Skeletal muscle satellite cell (primary cell): Measurements from ENCODE around the gene CLDND1.

Source experiments
- H3K27me3 ChIP-seq: 2 replicates; pipeline ENCODE4 v1.7.0; 2013; ENCODE audit warnings: low read length; ENCODE audit not compliant: control insufficient read depth, insufficient read depth
- H3K36me3 ChIP-seq: 2 replicates; pipeline ENCODE4 v1.7.0; 2013; ENCODE audit warnings: mild to moderate bottlenecking, control low read depth, low read length; ENCODE audit not compliant: insufficient read depth
- H3K4me1 ChIP-seq: 2 replicates; pipeline ENCODE4 v1.7.0; 2013; ENCODE audit warnings: low read length; ENCODE audit not compliant: control insufficient read depth, insufficient read depth
- H3K4me2 ChIP-seq: 2 replicates; pipeline ENCODE4 v1.7.0; 2013; ENCODE audit warnings: mild to moderate bottlenecking, low read length
- H3K4me3 ChIP-seq: 2 replicates; pipeline ENCODE4 v1.7.0; 2013; ENCODE audit warnings: low read length
- H3K9ac ChIP-seq: 2 replicates; pipeline ENCODE4 v1.7.0; 2013; ENCODE audit warnings: mild to moderate bottlenecking, low read depth, low read length, moderate library complexity
- H3K9me3 ChIP-seq: replicated peaks from 2 replicates; pipeline ENCODE4 v1.7.0; 2013; ENCODE audit warnings: mild to moderate bottlenecking, control low read depth, low read length

CLDND1 gene

DNA sequence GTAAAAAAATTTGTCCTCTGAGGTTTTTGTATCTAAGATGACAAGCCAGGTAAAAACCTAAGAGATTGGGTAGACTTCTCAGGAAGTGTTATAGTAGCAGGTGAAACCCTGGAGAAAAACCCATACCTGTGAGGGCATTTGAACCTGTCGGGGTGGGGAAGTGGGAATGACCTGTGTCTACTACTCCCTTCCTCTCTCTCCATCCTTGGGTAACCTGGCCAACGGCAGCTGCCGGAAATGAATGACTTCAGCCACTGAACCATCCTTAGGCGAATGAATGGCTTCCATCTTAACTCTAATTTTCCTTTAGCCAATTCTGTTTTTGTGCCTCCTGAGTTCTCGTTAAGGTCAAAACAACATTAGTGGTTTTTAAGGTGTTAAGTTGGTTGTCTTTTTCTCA, 25.8 kb upstream of the CLDND1 start:
- Histone ChIP-seq H3K27me3 (peaks cover 59% of the 10 kb centered on the region), H3K4me2 (no peak overlapping the region), H3K9ac (no peak overlapping the region), H3K9me3 (no peaks in the 10 kb centered on the region), H3K4me1 (no peaks in the 10 kb centered on the region), H3K36me3 (no peaks in the 10 kb centered on the region), H3K4me3 (no peak overlapping the region)

DNA sequence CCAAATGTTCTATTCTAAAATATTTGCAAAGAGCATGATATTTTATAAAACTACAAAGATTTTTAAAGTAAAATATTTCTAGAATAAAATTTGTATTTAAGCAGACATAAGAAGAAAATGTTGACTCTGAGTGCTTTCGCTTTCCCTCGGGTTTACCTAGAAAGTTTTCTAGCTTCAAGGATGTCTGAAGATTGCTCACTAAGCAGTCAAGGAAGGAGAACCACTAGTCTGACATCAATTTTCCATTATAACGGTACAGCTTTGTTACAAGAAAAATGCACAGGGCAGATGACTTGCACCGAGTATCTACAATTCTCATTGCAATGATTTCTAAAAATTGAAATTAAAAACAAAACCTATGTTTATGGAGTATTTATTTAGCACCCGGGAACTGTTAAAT, 23.2 kb upstream of the CLDND1 start:
- no peak overlapping the region for H3K9ac ChIP-seq
- no peaks in the 10 kb centered on the region for H3K4me1 ChIP-seq
- peaks cover 38% of the 10 kb centered on the region for H3K27me3 ChIP-seq
- no peaks in the 10 kb centered on the region for H3K36me3 ChIP-seq
- no peak overlapping the region for H3K4me3 ChIP-seq
- H3K4me2 ChIP-seq = no peak overlapping the region
- H3K9me3 ChIP-seq = no peaks in the 10 kb centered on the region

DNA sequence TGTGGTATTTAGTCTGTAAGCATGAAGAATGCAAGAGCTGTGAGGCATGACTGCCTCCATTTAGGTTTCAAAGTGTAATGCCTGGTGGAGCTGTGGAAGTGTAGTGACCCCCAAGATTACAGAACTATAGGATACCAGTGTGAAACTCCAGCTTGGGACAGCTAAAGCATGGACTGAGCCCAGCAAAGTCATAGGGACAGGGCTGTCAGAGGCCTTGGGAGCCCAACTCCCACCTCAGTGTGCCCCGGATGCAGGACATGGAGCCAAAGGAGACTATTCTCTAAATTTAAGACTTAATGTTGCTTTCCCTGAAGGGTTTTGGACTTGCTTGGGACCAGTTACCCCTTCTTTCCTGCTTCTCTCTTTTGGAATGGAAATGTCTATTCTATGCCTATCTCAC, 19.9 kb upstream of the CLDND1 start:
- H3K4me1 ChIP-seq = no peaks in the 10 kb centered on the region
- H3K9ac ChIP-seq = no peak overlapping the region
- no peak overlapping the region for H3K4me3 ChIP-seq
- H3K4me2 ChIP-seq = no peak overlapping the region
- no peaks in the 10 kb centered on the region for H3K36me3 ChIP-seq
- peaks cover 20% of the 10 kb centered on the region for H3K27me3 ChIP-seq
- no peaks in the 10 kb centered on the region for H3K9me3 ChIP-seq

DNA sequence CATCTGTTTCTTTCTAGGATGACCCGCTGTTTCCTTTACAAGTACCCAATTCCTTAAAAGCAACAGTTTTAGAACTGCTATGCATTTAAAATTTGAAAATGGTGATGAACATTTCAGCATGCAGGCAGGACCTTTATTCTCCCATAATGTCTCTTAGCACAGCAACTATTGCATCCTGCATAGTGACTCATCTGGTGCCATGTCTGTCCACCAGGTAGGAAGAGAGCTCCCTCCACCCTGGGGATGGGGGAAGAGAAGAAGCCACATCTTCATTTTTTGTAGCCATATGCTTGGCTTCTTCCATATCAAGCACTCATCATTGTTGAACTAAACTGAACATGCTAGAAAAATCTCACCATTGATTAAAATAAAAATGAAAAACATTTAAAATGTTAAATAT, 19.0 kb upstream of the CLDND1 start:
- Histone ChIP-seq H3K27me3 (peaks cover 20% of the 10 kb centered on the region), H3K9ac (no peak overlapping the region), H3K9me3 (no peaks in the 10 kb centered on the region), H3K4me1 (no peaks in the 10 kb centered on the region), H3K4me3 (no peak overlapping the region), H3K4me2 (no peak overlapping the region), H3K36me3 (no peaks in the 10 kb centered on the region)

DNA sequence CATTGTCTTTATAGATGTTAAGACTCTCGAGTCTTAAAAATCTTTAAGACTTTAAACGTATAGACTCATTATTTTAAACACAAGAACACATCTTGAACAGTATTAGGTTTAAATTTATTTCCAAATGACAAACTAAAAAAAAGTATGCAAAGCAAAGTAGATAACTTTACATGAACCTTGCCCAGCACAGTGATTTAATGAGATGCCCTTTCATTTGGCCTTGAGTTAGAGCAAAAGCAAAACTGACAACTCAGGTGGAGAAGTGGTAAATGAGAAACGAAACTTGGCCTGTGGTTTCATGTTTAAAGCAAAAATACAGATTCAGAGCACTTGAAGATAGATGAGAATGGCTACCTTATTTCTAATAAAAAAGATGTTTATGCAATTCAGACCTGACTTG, 17.6 kb upstream of the CLDND1 start:
- Histone ChIP-seq H3K9me3 (no peaks in the 10 kb centered on the region), H3K4me2 (no peak overlapping the region), H3K4me1 (no peaks in the 10 kb centered on the region), H3K9ac (no peak overlapping the region), H3K36me3 (no peaks in the 10 kb centered on the region), H3K4me3 (no peak overlapping the region), H3K27me3 (peaks cover 12% of the 10 kb centered on the region)

DNA sequence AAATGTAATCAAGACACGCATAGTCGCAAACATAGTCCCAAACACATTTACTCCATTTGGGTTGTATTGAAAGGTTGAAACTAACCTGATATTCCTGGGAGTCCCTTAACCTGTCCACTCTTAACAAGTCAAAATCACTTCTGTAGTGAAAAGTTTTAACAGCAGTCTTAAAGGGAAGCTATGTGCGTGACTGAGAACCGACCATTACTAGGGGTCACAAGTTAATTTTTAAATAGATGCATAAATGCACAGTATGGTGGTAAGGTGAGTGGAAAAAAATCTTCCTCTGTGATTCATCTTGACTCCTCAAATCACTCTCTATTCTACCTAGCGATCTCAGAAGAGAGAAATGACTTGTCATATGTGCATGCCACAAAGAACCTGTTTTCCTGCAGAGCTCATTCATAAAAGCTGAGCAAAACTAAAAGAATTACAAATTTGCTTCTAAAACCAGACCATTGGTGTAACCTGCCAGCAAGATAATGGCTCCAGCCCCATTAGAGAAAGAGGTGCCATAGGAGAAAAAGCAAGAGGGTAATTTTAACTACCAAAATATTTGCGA, 13.8 kb upstream of the CLDND1 start:
- no peak overlapping the region for H3K4me3 ChIP-seq

DNA sequence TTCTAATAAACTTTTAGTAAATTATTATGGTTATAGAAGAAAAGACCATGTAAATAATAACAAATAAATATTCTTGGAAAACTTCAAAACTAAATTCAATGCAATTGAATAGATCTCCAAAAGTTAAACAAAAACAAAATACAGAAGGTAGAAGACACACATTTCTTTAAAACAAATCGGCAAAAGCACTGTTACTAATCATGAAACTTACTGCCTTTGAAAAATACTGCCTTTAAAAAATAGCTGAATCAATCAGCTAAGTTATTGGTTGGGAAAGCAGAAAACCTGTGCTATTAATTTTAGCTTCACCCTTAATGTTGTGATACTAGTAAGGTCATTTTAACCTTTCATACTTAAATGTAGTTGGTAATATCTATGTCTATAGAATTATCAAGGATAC, 12.0 kb upstream of the CLDND1 start:
- Histone ChIP-seq H3K9me3 (no peaks in the 10 kb centered on the region), H3K36me3 (no peaks in the 10 kb centered on the region), H3K9ac (no peak overlapping the region), H3K4me3 (no peak overlapping the region), H3K4me2 (no peak overlapping the region), H3K27me3 (peaks cover 38% of the 10 kb centered on the region), H3K4me1 (no peaks in the 10 kb centered on the region)

More for the DNA sequence above, 13.8 kb upstream of the CLDND1 start:
- Histone ChIP-seq H3K4me1 (no peaks in the 10 kb centered on the region), H3K9me3 (no peaks in the 10 kb centered on the region), H3K9ac (no peak overlapping the region), H3K36me3 (no peaks in the 10 kb centered on the region), H3K27me3 (peaks cover 20% of the 10 kb centered on the region), H3K4me2 (no peak overlapping the region)

DNA sequence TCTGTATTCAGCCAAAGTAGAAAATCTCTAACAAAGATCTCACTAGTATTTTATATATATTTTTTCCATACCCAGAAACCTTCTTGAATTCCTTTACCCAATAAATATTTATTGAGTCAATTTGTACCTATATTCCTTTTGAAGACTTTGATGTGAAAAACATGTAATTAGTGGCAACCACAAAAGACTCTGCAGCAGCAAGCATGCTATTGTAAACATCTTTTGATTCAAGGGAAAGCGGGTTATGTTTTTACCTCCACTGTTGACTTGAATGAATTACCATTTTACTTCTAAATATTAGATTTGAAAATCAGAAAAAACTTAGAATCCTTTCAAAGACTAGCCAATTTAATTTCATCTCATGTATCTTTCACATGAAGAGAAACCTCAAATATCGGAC, 11.5 kb upstream of the CLDND1 start:
- Histone ChIP-seq H3K36me3 (no peaks in the 10 kb centered on the region), H3K4me2 (no peak overlapping the region), H3K9ac (no peak overlapping the region), H3K4me1 (no peaks in the 10 kb centered on the region), H3K4me3 (no peak overlapping the region), H3K9me3 (no peaks in the 10 kb centered on the region), H3K27me3 (peaks cover 38% of the 10 kb centered on the region)

DNA sequence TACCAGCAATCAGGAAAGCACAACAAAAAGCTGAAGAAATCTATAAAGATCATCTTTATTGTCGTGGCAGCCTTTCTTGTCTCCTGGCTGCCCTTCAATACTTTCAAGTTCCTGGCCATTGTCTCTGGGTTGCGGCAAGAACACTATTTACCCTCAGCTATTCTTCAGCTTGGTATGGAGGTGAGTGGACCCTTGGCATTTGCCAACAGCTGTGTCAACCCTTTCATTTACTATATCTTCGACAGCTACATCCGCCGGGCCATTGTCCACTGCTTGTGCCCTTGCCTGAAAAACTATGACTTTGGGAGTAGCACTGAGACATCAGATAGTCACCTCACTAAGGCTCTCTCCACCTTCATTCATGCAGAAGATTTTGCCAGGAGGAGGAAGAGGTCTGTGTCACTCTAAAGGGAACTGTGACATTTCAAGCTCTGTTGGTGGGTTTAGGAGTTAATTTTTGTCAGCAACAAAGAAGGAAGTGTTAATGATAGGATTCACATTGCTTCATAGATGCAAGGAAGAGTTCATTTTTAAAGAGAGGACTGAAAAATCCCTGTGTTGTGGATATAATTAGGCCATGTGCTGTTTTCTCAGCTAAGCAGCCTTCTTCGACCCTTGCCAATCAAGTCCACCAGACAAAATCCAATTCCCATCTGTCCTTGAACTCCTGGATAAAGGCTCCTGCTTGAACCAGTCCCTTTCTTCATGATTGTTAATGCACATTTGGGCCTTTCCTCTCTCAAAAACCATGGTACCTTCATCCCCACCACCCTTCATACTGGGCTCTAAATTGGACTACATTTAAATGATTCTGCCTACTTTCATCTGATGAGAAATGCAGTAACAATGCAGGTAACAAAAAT, 10.2 kb upstream of the CLDND1 start:
- no peak overlapping the region for H3K4me3 ChIP-seq
- H3K4me1 ChIP-seq = no peaks in the 10 kb centered on the region
- peaks cover 41% of the 10 kb centered on the region for H3K27me3 ChIP-seq
- no peak overlapping the region for H3K9ac ChIP-seq
- no peak overlapping the region for H3K4me2 ChIP-seq
- H3K9me3 ChIP-seq = no peaks in the 10 kb centered on the region
- H3K36me3 ChIP-seq = no peaks in the 10 kb centered on the region

DNA sequence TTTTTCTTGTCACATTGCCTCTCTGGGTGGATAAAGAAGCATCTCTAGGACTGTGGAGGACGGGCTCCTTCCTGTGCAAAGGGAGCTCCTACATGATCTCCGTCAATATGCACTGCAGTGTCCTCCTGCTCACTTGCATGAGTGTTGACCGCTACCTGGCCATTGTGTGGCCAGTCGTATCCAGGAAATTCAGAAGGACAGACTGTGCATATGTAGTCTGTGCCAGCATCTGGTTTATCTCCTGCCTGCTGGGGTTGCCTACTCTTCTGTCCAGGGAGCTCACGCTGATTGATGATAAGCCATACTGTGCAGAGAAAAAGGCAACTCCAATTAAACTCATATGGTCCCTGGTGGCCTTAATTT, 9.6 kb upstream of the CLDND1 start:
- Histone ChIP-seq H3K36me3 (no peaks in the 10 kb centered on the region), H3K4me3 (no peak overlapping the region), H3K9ac (no peak overlapping the region), H3K9me3 (no peaks in the 10 kb centered on the region), H3K27me3 (peaks cover 44% of the 10 kb centered on the region), H3K4me2 (no peak overlapping the region), H3K4me1 (no peaks in the 10 kb centered on the region)

DNA sequence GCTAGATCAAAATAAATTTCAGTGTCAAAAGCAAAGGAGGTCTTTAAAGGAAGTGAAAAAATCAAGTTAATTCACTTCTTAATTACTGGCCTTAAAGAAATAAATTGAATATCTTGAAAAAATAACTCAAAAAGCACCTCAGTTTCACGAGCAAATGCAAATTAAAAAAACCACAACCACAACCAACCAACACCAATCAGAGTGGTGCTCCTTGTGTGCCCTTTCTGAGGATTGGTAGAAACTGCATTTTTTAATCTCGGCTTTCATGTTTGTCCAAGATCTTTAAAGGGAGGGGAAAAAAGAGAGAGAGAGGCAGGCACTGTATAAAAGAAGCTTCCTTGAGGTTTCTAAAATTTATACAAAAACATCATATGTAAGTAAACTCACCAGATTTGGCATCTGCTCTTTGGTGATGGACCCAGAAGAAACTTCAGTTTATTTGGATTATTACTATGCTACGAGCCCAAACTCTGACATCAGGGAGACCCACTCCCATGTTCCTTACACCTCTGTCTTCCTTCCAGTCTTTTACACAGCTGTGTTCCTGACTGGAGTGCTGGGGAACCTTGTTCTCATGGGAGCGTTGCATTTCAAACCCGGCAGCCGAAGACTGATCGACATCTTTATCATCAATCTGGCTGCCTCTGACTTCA, 9.0 kb upstream of the CLDND1 start, which contains the start of gene GPR15:
TSS of gene GPR15 (plus strand) at position 357 of the 653 bp plus-strand sequence. CDS start at position 413, 56 bp downstream.
- H3K9me3 ChIP-seq = no peaks in the 10 kb centered on the region
- H3K4me2 ChIP-seq = no peak within 1 kb of the TSS
- H3K4me1 ChIP-seq = no peaks in the 10 kb centered on the region
- H3K9ac ChIP-seq = no peak within 1 kb of the TSS
- no peak within 1 kb of the TSS for H3K4me3 ChIP-seq
- no peaks in the 10 kb centered on the region for H3K36me3 ChIP-seq
- H3K27me3 ChIP-seq = peaks cover 44% of the 10 kb centered on the region
